ENCODE results near the gene FRMD3.

- TF ChIP-seq CTCF (conservative IDR thresholded peaks at IDR 0.05; ENCODE audit: low read depth, low read length) (no peak), EZH2 (IDR thresholded peaks at IDR 0.05; ENCODE audit: low read length, unreplicated experiment) (no peak)
Measured at GRCh38 chr9:83489961-83490360, 48.2 kb downstream of the FRMD3 start.
